Stimulated activated CD8-positive, alpha-beta memory T cell treated with anti-CD3 and anti-CD28 coated beads, Interleukin-12 subunit alpha, Interleukin-12 subunit beta, amount 100 ng/mL, for 1 hour (primary cell): Measurements from ENCODE around the gene ZNF691.
"Not testable (repeated sequence)": the region's sequence is repeated elsewhere in the genome, so short reads cannot be mapped to it uniquely, and the experiment has no call there.

ENCODE experiments used
- DNase-seq: peaks from one replicate; pipeline ENCODE4 v3.0.0-alpha.2; 2020; ENCODE audit warnings: low read depth

Gene ZNF691

DNA sequence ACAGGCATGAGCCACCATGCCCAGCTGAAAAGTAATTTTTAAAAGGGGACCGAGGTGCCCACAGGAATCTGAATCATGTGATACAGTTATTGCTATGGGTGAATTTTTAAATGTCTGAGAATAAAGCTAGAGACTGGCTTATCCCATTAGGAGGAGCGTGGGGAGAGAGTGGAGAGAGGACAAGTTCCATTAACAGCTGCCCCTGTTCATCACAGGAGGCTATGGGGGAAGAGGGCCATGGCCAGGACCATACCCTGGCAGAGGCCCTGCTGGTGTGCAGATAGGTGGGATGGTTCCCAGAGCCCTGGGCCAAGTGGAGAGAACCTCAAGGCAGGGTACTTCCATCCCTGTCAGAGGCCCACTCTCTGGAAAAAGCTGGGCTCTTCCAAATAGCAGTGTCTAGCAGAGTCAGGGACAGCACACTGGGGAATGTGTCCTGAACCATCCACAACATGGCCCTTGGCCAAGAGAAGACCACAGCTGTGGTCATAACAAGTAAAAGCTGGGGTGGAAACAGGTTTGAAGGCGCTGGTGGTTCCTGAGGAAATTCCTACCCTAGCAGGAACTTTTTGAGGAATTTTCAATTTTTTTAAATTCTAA is 13.7 kb upstream of the ZNF691 start:
- no peak for DNase-seq

DNA sequence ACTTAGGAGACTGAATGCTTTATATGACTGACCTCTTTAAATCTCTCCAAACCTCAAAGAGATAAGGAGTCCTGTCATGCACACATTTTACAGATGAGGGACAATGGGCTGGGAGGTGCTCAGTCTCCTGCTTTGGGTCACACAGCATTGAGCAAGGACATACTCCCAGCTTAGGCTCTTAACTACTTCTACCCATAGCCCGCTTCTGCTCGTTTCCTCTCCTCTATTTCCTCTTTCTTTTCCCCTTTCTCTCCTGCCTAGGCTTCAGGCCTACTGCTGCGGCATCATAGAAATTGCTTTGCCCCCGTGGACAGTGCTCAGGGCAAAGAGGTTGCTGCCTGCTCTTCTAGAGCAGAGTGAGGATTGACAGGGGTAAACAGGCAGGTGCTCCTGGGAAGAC is 12.4 kb upstream of the ZNF691 start:
- DNase-seq = no peak

DNA sequence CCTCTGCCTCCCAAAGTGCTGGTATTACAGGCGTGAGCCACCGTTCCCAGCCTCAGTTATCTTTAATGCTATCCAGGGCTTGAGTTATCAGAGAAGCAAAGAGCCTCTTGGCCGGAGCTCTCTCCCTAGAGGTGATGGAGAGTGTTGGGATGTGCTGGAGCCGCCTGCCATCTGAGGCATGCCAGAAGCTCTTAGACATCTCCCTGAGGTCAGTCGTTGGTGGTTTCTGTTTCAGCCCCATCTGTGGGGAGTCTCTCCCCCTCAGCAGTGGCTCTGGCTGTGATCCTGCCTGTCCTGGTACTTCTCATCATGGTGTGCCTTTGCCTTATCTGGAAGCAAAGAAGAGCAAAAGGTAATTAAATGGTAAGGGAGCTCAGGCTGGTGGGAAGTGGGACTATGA is 11.6 kb upstream of the ZNF691 start:
- no peak for DNase-seq

DNA sequence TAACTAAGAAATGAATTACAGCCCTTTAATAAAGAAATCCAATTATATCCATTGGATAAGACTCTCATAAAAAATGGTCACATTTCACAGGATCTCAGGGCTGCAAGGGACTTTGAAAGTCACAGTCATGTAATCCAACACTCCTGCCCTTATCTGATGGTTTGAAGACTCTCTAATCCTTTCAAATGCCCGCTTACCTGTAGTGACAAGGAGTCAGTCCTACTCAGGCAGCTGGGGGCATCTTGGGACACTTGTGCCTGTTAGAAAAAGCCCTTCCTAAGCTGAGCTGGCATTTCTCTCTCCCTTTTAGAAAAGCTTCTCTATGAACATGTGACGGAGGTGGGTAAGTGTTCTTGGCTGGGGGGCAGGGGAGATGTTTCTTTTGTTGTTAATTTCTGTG is 11.0 kb upstream of the ZNF691 start:
- no peak for DNase-seq

DNA sequence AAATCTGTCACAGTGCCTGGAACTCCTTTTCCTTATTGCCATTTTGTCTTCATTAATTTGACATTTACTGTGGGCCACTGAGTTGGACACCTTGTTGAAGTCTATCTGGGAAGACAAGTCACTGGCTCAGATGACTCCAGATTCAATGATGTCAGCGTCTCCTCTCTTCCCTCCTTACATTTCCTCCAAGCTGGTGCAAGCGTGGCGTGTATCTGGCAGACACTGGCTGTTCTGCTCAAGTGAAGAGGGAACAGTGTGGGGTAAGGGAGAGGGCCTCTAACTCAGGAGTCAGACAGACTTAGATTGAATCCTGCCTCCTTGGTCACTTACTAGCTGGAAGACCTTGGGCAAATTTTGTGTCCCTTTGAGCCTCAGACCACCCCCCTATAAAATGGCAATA is 8.7 kb upstream of the ZNF691 start:
- DNase-seq = no peak

DNA sequence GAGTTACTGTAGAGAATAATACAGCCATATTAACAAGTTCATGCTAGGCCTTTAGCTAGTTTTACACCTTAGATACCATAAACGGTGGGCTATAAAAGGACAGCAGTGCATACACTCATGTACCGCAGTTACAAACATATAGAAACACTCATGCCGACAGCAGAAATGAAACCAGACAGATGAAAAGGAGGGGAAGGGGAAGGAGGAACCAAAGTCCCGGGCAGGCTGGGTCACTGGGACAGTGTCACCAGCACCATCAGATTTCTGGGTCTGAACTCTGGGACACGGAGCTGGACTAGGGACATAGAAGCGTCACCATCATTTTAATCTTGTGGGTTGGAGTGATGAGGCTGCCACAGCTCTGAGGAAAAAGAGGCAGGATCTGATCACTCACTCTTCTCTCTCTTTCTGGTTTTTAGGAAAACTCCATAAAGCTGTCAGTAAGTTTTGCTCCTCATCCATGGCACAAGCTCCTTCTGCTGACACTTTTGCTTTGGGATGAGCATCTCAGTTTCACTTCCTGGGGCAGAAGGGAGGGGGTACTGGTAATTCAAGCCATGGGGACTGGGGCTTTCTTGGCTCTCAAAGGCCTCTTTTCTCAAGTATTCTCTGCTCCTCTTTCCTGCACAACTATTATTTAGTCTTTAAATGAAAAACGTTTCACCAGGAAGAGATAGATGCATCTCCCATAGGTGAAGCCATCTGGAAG is 7.8 kb upstream of the ZNF691 start:
- no peak for DNase-seq

DNA sequence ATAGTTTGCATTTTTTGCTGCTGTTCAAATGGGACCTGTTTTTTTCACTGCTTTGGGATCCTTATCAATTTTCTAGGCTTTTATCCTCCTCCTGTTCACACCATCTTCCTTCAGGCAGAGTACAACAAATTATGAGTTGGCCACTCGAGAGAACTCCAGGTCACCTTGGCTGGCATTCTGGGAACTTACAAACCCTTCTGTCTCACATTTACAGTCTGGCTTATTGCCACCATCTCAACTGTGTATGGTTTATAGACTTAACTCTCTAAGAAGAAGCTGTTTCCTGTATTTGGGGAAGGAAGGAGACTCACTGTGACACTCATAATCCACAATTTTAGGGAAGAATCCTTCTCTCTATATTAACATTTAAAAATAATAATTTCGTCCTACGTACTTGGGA is 5.4 kb upstream of the ZNF691 start:
- DNase-seq = no peak

DNA sequence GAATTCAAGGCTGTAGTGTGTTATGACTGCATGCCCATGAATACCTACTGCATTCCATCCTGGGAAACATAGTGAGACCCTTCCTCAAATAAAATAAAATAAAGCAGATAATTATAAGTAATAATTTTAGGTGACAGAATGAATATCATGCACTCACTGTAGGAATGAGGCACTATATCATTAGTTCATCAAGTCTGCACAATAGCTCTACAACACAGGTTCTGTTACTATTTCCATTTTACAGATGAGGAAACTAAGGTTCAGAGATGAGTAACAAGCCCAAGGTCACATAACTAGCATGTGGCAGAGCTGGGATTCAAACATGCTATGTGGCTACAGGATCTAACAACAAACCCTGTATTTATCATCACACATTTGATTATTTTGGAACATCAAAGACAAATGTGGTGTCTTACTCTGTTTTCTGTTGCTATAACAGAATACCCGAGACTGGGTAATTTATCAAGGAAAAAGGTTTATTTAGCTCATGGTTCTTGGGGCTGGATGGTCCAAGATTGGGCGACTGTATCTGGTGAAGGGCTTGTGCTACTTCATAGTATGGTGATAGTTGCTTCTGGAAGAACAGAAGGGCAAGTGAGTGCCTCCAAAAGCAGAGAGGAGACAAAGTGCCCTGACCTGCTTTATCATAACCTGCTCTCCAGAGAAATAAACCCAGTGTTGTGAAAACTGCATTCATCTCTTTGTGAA is 4.8 kb upstream of the ZNF691 start:
- no peak for DNase-seq

DNA sequence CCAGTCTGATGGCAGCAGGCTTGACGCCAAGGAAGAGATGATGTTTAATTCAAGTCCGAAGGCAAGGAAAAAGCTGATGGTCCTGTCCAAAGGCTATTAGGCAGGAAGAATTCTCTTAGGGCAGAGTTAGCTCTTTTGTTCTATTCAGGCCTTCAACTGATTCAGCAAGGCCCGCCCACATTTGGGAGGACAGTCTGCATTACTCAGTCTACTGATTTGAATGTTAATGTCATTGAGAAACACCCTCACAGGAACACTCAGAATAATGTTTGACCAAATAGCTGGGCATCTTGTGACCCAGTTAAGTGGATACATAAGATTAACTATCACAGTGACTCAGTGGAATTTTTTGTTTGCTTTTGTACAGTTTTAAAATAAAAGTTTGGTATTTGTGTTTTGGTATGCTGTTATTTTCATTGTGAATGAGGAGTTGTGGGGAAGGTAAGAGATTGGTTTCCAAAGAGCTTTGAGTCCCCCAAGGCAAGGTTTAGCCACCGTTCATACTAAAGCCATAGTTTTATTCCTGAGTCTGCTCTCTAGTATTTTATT is 1.7 kb upstream of the ZNF691 start:
- DNase-seq = no peak

DNA sequence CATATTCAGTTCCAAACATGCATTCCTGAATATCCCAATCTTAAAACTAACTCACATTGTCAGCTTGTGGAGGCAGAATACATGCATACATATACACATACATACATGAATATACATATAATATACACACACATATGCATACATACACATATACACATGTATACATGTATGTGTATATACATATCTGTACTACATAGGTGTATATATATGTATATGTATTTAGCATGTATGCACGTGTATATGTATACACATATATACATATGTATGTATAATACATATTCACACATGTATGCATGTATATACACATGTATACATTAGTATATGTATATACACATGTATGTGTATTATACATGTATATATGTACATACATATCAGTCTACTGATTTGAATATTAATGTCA is 1.2 kb upstream of the ZNF691 start:
- no peak for DNase-seq

DNA sequence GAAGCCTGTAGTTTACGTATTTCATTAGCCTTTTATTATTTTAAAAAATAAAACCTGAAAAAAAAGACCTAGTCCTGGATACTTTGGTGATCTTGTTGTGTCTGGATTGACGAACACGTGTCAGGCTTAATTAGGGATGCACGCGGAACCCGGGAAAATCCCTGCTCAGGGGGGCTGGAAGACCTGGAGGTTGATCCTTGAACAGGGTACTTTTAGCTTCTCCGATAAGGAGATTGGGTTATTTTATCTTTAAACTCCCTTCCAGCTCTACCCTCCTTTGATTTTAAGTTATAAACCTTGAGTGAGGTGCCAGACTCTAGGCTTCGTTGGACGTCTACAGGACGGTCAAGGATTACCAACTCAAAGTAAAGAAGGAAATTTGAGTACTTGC is 552 bp upstream of the ZNF691 start:
- no peak for DNase-seq

DNA sequence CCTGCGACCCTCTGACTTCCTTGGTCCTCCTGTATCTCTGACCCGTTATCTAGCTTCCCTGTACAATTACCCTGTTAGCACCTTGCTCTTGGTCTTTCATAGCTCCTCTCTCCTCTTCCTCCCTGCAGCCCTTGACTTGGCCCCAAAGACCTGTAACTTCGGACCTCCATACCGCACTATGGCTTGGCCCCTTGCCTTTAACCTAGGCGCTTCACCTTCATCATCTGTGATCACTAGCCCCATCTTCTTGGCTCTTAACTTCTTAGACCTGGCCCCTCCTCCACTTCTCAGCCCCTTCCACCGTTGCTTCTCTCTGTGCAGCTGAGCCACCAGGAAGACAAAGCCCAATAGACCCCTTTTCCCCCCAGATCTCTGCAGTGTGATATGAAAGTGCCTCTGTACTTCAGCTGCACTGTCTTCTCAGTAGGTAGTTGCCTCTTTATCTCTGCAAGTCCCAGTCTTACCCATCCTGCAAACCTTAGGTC is 740 bp downstream of the ZNF691 start:
- no peak for DNase-seq

DNA sequence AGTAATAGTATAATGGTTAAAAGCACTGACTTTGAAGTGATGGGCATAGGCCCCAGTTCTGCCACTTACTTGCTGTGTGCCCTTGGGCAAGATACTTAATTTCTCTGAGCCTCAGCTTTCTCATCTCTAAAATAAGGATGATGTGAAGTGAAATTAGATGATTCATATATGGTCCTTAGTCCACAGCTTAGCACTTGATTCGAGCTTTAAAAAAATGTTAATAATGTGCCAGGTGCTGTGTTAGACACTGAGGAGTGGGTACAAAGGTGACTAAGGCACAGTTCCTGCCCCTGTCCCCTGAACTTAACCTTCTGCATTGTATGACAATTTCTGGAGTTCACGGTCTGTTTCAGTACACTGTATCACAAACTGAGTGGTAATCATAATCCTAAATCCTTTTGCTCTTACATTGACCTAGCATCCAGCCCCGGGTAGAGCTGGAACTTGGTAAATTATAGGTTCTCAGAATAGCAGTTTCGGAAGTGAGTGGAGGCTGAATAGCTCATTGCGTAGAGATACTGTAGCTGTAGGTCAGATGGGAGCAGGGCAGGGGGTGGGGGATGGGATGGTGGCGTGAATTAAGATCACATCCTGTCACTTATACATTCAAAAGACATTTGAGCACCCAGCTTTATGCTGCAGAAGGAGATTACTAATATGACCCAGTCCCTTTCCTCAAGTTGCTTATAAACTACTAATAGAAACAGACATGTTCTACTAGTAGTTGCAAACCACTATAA is 1.5 kb downstream of the ZNF691 start:
- DNase-seq = no peak

DNA sequence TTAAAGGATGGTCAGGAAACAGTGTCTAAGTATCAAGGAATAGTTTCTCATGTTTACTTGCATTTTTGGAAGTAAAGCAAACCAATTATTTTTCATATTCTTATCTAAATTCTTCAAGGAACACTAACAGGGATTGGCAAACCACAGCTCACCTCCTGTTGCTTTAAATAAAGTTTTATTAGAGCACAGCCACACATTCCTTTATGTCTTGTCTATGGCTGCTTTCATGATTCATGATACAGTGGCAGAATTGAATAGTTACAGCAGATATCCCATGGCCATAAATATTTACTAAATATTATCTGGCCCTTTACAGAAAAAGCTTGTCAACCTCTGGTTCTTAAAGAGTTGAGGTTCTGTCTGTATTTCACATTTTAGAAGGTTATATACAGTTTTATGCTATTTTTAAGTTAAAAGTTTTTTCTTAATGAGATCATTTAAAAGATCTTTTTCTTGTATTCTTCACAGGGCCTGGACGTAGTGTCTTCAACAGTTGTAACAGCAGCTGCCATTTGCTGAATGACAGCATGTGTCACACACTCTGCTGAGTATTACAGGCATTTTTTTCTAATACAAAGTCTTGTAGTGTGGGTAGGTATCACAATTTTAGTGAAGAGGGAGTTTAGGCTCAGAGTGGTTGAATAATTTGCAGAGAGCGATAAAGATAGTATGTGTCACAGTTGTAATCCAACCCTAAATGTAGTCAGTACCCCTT is 2.6 kb downstream of the ZNF691 start:
- DNase-seq = no peak

DNA sequence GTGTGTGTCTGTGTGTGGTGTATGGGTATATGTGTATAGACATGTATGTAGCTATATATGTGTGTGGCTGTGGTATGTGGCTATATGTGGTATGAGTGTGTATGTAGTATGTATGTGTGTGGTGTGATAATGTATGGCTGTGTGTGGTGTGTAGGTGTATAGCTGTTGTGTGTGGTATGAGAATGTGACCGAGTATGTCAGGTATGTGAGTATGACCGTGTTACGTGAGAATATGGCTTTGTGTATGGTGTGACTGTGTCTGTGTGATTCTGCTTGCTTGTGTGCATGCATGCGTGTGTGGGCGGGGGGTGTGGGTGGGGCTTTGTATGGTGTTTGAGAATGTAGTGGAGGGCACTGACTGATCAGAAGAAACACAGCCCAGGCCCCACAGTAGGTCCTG is 3.5 kb downstream of the ZNF691 start:
- DNase-seq = no peak

DNA sequence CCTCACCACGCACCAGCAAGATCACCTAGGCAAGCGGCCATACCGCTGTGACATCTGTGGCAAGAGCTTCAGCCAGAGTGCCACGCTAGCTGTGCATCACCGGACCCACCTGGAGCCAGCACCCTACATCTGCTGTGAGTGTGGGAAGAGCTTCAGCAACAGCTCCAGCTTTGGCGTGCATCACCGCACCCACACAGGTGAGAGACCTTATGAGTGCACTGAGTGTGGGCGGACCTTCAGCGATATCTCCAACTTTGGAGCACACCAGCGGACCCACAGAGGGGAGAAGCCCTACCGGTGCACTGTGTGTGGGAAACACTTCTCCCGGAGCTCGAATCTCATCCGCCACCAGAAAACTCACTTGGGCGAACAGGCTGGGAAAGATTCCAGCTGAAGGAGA is 5.0 kb downstream of the ZNF691 start:
- DNase-seq = no peak

DNA sequence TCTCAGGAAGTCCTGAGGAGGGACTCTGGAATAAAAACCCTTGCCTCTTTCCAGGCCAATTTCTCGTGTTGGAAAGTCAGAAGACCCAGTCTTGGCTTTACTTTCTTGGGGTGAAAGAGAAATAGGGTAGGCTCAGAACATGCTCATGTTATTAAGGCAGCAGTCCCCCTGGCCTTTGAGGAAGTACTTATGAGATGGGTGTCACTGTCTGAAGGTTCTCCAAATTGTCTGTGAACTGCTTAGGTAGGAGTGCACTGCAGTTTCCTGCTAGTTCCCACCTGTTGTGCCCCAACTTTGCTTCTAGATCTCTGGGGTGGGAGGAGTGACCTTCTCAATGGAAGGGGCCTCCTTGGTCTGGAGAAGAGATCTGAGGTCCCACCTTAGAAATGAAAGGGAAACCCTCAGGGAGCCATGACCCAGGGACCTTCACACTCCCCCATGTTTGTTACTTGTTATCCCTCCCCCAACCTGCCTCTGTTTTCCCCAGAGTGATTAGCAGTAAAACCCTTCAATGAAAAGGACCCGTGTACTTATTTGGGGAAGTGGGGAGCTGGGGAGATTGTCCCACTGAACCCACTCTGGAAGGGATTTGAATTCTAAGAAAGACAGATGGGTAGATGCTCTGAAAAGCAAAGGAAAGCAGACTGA is 5.7 kb downstream of the ZNF691 start:
- no peak for DNase-seq

DNA sequence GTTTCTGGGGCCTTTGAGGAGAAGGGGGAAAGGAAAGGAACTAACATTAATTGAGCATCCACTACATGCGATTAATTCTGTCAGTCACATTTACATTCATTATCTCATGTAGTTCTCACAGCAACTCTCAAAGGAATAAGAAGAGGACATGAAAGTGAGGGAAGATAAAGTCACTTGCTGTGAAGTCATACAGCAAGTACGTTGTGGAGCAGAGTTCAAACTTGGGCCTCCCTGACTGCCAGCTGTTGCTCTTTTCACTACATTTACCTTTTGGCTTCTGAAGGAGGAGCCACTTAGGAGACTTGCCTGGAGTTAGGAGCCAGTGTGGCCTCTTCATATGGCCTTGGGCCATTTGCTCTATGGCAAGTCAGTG is 6.2 kb downstream of the ZNF691 start:
- no peak for DNase-seq

DNA sequence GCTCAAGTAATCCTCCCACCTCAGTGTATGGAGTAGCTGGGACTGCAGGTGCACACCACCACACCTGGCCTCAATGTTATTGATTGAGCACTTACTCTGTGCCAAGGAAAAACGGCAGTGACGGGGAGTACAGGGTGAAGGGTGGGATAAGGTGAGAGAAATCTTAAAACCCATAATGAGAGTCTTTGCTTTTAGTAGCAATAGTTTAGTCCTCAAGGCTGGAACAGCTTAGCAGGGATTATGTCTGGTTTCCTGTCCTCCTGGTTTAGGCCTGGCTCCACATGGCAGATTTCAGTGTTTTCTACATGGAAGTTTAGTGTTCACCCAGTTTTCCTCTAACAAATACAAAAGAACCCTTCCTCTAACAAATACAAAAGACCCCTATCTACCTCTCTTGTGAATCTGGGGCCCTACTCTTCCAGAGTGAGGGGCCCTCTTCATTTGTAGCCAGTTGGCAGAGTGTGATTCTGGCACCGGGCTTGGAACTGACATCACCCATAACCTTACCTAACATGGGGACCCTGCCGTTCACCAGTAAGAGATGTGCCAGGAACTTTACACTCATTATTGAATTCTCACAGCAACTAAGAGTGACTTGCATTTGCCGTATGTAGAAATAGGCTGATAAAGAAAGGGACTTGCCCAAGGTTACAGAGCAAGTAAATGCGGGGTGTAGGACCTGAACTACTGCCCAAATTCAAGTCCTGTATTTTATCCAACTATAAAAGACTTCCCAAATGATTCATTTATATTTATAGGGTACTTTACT is 6.9 kb downstream of the ZNF691 start:
- DNase-seq = no peak

DNA sequence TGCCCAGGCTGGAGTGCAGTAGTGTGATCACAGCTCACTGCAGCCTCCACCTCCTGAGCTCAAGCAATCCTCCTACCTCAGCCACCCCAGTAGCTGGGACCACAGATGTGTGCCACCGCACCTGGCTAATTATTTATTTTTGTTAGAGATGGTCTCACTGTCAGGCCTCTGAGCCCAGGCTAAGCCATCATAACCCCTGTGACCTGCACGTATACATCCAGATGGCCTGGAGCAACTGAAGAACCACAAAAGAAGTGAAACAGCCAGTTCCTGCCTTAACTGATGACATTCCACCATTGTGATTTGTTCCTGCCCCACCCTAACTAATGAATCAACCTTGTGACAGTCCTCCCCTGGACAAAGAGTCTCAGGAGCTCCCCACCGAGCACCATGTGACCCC is 10.1 kb downstream of the ZNF691 start:
- not testable (repeated sequence) for DNase-seq

DNA sequence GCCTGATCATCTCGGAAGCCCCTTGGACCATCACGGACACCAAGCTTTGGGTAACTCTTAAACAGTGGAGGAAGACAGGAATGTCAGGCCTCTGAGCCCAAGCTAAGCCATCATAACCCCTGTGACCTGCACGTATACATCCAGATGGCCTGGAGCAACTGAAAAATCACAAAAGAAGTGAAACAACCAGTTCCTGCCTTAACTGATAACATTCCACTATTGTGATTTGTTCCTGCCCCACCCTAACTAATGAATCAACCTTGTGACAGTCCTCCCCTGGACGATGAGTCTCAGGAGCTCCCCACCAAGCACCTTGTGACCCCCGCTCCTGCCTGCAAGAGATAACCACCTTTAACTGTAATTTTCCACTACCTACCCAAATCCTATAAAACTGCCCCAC is 13.0 kb downstream of the ZNF691 start:
- DNase-seq = not testable (repeated sequence)
